GM19193 (cell line): ENCODE data around the gene RAP1GAP2.

Source experiments
- POLR2A ChIP-seq: IDR thresholded peaks from 4 replicates; pipeline ENCODE4 v1.6.1; 2011; ENCODE audit not compliant: insufficient read depth, insufficient read length; ENCODE audit errors: extremely low read depth

RAP1GAP2 gene

DNA sequence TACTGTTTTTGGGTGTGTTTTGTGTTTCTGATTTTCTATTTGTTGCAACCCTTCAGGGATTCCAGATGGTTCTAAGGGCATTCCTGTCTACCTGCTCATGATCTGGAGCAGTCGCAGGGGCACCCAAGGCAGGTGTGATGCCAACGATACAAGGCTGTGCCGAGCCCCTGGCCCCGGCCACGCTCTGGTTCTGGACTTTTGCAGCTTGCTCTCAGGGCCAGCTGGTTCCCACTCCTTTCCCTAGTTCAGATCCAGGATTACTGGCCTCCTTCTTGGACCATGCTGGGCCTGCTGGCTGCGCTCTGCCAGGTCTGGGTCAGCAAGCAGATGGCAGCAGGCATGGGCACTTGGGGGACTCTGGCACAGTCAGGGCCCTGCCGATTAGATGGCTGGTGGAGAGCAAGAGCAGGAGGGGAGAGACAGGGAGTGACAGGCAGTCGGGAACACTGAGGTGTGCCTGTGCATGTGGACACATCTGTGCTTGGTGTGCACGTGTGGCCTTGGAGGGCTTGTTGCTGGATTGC, 15.2 kb upstream of the RAP1GAP2 start:
- TF ChIP-seq POLR2A: no peak

DNA sequence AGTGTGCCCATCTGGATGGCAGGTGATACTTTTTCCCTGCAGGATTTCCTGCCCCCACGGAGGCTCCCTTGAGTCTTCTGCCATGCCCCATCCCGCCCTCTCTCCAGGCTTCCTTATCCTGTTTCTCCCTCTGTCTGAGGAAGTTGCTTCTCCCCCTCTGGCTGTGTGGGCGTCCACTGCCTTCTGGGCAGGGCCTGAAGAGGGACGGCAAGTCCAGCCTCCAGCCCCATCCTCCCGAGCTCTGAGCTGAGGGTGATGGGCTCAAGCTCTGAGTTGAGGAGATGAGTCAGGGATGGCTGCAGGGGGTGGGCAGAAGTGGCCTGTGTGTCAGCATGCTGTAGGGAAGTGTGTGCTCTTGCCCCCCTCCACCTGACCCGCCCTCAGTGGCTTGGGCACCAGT, 14.2 kb upstream of the RAP1GAP2 start:
- no peak for TF ChIP-seq POLR2A

DNA sequence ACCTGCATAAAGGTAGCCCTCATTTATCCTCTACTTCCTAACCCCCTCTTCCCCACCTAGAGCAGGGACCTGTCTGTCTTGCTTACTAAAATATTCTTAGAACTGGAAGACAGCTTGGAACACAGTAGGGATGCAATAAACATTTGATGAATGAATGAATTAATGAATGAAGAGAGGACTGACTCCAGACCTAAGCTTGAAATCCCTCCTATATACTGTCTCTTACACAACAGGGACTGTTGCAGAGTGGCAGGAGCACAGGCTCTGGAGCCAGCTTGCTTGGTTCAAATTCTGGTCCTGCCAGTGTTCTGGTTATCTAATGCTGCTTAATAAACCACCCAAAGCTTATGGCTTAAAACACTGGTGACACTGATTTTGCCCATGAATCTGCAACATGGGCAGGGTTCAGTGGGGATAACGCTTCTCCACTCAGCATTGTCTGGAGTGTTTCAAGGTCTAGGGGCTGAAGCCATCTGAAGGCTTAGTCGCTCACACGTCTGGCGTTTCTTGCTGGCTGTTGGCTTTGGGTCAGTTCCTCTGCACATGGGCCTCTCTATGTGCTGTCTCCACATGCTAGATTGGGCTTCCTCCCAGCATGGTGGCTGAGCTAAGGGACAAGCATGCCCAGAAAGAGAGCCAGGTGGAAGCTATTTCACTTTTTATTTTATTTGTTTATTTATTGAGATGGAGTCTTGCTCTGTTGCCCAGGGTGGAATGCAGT, 12.8 kb upstream of the RAP1GAP2 start:
- no peak for TF ChIP-seq POLR2A

DNA sequence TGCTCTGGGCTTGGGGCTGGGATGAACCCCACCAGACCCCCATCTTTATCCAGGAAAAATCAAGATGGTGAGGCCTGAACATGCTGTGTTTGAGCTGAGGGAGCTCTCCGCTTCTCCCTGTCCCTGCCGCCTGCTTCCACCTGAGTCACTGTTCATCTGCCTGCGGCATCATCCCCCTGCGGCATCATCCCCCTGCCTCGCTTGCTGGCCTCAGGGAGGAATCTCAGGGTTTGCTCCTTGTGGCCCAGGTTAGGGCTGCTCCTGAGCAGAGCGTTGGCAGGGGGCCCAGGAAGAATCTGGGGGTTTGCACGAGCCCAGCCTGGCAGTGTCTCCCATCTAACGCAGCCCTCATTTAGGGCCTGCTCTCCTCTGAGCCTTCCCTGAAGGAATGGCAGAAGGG, 11.4 kb upstream of the RAP1GAP2 start:
- no peak for TF ChIP-seq POLR2A

DNA sequence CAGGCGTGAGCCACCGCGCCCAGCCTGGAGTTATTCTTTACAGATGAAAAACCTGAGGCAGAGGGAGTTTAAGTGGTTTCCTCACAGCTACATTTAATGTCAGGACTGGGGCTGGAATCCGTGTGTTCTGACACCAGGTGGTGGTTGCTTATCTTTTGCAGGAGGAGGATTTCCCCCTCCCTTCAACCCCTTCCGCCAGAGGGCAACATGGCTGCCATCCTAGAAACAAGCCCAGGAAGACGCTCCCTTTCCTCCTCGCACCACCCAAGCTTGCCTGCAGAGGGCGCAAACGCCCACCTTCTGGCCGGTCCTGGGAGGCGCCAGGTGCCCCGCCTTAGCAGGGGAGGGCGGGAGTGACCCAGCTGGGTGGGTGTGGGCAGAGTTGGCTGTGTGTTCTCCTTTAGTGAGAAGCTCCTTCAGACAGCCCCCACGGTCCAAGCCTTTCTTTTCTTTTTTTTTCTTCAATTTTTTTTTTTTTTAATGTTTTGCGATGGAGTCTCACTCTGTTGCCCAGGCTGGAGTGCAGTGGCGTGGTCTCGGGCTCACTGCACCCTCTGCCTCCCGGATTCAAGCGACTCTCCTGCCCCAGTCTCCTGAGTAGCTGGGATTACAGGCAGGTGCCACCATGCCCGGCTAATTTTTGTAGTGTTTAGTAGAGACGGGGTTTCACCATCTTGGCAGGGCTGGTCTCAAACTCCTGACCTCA, 9.9 kb upstream of the RAP1GAP2 start:
- TF ChIP-seq POLR2A: no peak

DNA sequence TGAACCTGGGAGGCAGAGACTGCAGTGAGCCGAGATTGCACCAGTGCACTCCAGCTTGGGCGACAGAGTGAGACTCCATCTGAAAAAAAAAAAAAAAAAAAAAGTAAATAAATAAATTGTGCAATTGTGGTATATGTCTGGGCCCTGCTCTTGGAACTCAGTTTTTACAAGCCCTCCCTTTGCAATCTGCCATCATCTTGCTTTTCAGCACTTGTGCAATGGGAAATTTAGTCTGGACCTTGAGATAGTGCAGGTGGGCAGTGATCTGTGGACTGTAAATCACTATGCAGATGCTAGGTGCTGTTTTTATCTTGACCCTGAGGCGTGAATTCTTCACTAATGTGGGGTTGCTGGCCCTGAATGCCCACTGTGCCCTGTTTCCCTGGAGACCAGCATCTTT, 6.5 kb upstream of the RAP1GAP2 start:
- TF ChIP-seq POLR2A: no peak

DNA sequence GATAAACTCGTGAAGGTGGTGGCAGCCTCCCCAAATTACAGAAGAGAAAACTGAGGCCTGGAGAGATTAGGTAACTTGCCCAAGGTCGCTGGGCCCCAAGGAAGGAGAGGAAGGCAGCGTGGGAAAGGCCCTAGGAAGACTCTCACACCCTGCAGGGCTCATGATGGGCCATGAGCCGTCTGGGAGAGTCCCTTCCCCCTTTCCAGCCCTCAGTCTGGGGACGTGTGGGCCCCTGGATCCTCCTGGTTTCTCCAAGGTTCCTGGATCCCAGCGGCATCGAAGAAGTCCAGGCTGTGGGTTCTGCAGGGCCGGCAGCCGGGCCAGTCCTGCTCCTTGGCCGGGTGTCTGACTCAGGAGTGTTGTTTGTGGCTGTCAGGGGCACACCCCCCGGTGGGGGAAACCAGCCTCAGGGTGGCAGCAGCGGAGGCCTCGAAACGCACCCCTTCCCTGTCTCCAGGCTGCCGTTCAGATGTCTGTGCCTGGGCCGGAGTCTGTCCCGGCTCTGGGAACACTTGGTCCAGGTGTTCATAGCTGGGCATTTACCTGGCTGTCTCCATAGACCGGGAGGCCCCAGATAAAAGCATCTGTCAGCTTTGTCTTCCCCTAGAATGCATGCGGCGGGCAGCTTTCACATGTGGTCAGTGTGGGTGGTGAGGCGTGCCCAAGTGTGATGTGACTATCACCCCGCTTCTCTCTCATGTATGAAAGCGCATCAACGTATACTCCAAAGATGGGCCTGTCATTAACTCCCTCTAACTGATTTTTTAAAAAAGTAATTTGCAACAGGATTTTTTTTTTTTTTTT, 3.7 kb upstream of the RAP1GAP2 start:
- no peak for TF ChIP-seq POLR2A

DNA sequence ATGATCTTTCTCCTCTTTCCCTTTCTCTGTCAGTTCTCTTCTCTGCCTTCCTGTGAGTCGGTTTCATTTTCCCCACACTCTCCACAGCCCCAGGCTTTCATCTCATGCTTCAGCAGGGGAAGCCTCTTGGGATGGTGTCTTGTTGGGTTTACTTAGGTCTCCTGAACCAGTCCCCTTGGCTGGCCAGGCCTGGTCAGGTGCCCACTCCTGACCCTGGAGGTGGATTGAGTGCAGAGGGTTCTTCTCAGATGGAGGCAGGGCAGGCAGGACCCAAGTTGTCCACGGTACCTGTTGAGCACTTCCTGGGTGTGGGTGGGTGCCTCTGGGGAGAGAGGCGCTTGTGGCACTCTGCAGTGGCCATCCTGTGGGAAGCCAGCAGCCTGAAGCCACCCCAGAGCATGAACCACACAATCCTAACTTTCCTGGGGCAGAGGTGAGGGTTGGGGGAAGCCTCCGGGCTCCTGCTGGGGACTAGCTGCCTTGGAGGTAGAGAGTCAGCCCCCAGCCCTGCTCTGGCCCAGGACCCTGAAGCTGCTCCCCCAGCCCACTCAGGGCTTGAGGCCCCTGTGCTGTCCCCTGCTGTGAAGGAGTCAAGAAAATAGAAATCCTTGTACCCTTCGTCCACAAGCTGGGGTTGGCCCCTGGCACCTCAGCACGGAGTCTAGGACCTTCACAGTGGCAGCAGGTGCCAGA, 2.0 kb upstream of the RAP1GAP2 start:
- no peak for TF ChIP-seq POLR2A

DNA sequence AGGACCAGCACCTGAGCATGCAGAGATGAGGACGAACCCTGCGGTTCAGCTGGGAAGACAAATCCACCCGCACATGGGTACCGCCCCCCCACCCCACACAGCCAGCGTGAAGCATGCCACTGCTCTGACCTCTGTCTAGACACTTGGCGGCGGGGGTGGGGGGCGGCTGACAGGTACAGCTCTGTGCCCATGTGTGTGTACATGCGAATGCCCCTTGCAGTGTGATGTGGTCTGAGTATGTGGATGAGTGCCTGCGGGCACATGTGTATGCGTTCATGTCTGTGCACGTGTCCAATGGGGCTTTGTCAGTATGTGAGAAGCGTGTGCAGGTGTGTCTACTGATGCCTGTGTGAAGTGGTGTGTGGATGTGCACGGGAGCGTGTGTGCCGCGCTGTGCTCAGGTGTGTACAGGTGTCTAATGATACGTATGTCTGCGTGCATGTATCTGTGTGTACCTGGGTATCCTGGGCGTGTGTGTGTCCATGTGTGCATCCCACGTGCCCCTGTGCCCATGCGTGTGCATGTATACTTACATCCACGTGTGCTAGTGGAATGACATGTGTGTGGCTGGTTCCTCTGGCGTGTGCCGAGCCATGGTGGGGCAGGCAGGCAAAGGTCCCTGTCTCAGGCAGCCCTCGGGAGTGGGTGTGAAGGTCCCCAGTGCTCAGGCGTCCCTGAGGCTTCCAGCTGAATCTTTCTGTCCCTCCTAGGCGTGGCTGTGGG, 636 bp upstream of the RAP1GAP2 start:
- TF ChIP-seq POLR2A: no peak

DNA sequence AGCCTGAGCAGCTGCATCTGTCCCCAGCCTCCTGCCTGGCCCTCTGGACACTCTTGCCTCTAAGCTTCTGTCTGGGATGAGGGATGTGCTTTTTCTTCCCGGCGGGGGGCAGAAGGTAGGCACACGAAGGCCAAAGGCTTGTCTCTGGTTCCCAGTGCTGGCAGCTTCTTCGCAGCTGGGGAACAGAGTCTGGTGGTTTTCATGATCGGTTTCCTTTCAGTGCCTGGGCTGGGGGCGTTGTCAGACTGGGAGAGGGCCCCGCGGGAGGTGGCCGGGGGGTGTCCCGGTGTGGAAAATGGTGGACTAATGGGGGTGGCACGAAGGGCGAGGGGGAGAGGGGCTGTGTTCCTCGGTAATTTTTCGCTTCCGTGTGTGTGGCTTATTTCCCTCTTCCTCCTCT, 988 bp downstream of the RAP1GAP2 start:
- no peak for TF ChIP-seq POLR2A

DNA sequence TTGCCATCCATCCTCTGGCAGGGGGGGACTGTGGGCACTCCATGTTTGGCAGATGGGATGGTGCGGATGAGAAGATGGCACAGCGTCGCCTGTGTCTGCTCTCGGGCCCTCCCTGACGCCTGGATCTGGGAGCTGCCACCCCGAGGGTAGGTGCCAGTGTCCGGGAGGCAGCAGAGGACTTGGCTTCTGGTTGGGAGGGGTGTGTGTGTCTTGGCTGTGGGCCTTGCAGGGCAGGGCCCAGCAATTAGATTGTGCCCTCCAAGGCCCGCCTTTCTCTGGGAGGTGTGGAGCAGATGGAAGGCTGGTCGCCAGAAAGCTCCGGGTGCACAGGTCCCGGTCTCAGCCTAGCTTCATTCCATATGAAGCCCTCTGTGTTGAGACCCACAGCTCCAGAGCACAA, 1.4 kb downstream of the RAP1GAP2 start:
- no peak for TF ChIP-seq POLR2A

DNA sequence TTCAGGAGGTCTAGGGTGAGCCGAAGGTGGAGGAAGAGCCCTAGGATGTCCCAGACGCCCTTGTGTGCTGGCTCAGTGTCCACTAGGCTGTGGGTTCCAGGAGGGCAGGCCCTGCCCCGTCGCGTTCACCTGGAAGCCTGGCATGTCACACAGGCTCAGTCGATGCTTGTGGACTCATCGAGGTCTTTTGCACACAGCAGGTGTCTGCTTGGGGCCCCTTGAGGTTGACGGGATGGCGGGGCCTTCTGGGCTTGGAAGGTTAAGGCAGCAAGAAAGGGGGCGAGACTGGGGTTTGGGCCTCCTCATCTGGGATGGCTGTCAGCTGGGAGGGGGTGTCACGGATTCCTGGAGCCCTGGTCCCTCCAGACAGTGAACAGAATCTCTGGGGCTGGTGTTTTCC, 1.9 kb downstream of the RAP1GAP2 start:
- no peak for TF ChIP-seq POLR2A

DNA sequence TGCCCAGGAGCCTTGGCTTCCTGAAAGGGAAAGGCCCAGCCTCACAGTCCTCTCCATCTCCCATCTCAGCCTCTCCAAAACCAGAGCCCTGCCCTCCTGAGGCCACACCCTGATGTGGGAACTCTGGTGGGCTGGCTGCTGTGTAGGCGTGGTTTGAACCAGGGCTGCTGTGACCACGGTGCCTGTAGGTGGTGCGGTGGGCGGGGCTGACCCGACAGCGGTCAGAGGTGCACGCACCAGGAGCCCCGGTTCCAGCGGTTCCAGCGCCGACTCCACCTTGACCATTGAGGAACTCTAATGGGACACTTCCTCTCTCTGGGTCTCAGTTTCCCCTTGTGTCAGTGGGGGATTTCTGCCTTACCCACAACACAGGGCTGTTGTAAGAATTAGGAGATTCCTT, 2.4 kb downstream of the RAP1GAP2 start:
- TF ChIP-seq POLR2A: no peak

DNA sequence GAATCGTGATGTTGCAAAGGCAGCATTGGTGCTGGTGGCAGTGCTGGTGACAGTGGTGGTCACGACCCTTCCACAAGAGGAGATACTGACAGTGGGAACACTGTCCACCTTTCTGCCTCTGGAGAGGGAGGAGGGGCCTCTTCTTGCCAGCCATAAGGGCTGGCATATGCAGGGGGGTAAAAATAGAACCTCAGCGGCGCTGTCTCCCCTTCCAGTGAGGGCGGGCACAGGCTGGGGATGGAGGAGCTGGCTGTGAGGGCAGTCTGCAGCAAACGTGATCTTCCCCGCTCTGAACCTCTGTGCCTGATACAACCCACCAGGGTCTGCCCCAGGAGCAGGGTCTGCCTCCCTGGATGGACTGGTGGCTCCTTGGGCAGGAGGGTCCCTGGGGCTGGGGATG, 3.4 kb downstream of the RAP1GAP2 start:
- no peak for TF ChIP-seq POLR2A
